ENCODE data around the gene RAB20. TPM values are rescaled to one million over a fixed set of nuclear protein-coding genes. Genes with fewer than 3 reads are reported as not detected.

The RAB20 gene
- total and polyA plus RNA-seq, 7 donors, result 1.2 to 20.5 (median 2.9) TPM

DNA sequence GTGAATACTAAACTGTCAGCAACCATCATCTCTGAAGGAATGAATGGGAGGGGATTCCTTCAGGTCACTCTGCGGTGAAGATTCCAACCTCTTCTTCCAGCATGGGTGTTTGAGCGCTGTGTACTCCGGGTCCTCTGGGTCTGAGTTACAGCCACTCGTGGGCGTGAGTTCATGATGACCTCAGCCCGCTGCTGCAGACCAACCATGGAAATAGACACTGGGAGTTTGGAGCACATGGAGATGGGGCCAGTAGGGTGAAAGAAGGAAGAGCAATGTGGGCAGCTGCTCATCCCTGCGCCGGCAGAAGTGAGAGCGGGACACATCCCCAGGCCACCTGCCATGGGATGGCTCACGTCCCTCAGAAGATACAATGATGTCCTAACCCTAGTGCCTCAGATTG lies 16.8 kb upstream of the RAB20 start:
- TF ChIP-seq, protein P1, sequence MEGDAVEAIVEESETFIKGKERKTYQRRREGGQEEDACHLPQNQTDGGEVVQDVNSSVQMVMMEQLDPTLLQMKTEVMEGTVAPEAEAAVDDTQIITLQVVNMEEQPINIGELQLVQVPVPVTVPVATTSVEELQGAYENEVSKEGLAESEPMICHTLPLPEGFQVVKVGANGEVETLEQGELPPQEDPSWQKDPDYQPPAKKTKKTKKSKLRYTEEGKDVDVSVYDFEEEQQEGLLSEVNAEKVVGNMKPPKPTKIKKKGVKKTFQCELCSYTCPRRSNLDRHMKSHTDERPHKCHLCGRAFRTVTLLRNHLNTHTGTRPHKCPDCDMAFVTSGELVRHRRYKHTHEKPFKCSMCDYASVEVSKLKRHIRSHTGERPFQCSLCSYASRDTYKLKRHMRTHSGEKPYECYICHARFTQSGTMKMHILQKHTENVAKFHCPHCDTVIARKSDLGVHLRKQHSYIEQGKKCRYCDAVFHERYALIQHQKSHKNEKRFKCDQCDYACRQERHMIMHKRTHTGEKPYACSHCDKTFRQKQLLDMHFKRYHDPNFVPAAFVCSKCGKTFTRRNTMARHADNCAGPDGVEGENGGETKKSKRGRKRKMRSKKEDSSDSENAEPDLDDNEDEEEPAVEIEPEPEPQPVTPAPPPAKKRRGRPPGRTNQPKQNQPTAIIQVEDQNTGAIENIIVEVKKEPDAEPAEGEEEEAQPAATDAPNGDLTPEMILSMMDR (IDR thresholded peaks at IDR 0.05), result no peak
- H3K27me3 ChIP-seq (ENCODE audit: insufficient read depth in 3 of 3, low read length in 2 of 3), result peaks cover 0 to 32% (median 6%) of the 10 kb centered on the region in 3 donors
- ATAC-seq (no peak), DNase-seq (no peak)
- intact Hi-C loops (cut with DNase I), result no loop called here
- no peak overlapping the region for H3K4me3 ChIP-seq
- 52 to 62% (median 59%) methylated on average over 10 of the region's 10 CpGs for WGBS, 3 donors
- no peaks in the 10 kb centered on the region for H3K4me1 ChIP-seq
- no peaks in the 10 kb centered on the region for H3K9me3 ChIP-seq
- no peaks in the 10 kb centered on the region for H3K36me3 ChIP-seq (ENCODE audit: insufficient read depth in 1 of 2, low read depth in 1 of 2)
- H3K27ac ChIP-seq, result no peak overlapping the region

DNA sequence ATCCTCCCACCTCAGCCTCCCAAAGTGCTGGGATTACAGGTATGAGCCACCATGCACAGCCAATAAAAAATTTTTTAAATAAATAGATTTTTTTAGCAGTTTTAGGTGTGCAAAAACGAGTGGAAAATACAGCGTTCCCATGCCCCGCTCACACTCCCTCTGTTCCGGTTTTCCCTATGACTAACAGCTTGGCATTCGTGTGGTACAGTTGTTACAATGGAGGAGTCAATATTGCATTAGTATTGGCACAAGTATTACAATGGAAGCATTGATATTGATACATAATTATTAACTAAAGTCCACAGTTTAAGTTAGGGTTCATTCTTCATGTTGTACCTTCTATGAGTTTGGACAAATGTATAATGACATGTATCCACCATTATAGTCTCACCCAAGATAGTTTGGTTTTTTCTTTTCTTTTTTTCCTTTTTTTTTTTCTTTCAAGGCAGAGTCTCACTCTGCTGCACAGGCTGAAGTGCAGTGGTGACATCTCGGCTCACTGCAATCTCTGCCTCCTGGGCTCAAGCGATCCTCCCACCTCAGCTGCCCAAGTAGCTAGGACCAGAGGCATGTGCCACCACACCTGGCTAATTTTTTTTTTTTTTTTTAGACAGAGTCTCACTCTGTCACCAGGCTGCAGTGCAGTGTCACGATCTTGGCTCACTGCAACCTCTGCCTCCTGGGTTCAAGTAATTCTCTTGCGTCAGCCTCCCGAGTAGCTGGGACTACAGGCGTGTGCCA lies 15.4 kb upstream of the RAB20 start:
- DNase-seq, result no peak
- no peak for ATAC-seq
- intact Hi-C loops (cut with DNase I), result no loop called here
- 80 to 89% (median 88%) methylated on average over 11 of the region's 11 CpGs for WGBS, 3 donors
- TF ChIP-seq, protein P1 (IDR thresholded peaks at IDR 0.05), result no peak
- Histone ChIP-seq H3K4me3 (no peak overlapping the region), H3K27me3 (ENCODE audit: insufficient read depth in 3 of 3, low read length in 2 of 3) (peaks cover 0 to 37% (median 6%) of the 10 kb centered on the region in 3 donors), H3K9me3 (no peaks in the 10 kb centered on the region), H3K27ac (no peak overlapping the region), H3K4me1 (no peaks in the 10 kb centered on the region), H3K36me3 (ENCODE audit: insufficient read depth in 1 of 2, low read depth in 1 of 2) (no peaks in the 10 kb centered on the region)

DNA sequence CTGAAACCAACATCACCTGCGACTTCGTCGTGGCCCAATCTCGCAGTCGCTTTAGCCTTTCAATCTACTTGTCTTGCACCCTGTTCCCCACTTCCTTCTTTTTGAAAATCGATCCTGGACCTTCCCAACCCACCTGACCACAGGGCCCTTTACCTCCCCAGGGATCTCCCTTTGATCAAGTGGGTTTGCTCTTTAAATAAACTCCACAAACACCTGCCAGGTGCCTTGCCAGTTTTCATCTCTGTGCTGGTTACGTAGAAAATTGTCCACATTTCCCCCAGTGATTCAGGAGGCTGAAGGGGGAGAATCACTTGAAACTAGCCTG lies 14.5 kb upstream of the RAB20 start:
- TF ChIP-seq, protein P1 (IDR thresholded peaks at IDR 0.05), result no peak
- intact Hi-C loops (cut with DNase I), result no loop called here
- no peaks in the 10 kb centered on the region for H3K36me3 ChIP-seq (ENCODE audit: insufficient read depth in 1 of 2, low read depth in 1 of 2)
- H3K4me1 ChIP-seq, result no peaks in the 10 kb centered on the region
- no peak overlapping the region for H3K27ac ChIP-seq
- H3K27me3 ChIP-seq (ENCODE audit: insufficient read depth in 3 of 3, low read length in 2 of 3), result peaks cover 0 to 44% (median 7%) of the 10 kb centered on the region in 3 donors
- DNase-seq, result no peak
- ATAC-seq, result no peak
- 75 to 82% (median 79%) methylated on average over 7 of the region's 7 CpGs for WGBS, 3 donors
- H3K9me3 ChIP-seq, result no peaks in the 10 kb centered on the region
- no peak overlapping the region for H3K4me3 ChIP-seq

DNA sequence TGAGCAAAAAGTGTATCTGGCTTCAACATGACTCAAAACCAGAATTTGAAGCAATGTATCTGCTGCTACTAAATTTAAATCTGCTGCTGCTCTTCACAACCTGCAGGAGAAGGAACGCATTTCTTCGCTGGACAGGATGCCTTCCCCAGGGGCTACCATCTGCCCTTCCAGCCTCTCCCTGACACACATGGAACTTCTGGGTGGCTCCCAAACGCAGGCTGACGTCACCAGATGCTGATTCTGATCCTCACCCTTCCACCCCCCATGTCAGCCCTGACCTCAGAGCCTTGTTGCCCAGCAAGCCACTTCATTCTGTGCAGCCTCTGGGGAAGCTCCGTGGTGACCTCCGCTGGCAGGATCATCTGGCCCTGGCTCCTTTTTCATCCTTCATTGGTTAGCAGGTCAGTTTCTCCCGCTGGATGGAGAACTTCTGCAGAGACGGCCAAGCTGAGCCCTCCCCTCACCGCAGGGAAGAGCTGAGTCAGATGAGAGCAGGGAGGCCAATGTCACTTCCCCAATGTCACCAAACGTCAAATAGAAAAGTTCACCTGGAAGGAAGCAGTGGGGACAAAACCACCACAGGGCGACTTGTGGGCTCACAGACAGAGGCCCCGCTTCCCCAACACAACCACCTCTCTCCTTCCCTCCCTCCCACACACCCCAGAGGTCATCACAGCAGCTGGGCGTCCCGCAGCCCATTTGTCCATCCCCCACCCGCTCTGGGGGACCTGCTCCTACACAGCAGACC lies 14.0 kb upstream of the RAB20 start:
- DNase-seq, result peak; percentile 51 to 63
- Histone ChIP-seq H3K4me3 (no peak overlapping the region), H3K9me3 (no peaks in the 10 kb centered on the region), H3K27ac (no peak overlapping the region), H3K27me3 (ENCODE audit: insufficient read depth in 3 of 3, low read length in 2 of 3) (peaks cover 0 to 47% (median 7%) of the 10 kb centered on the region in 3 donors), H3K36me3 (ENCODE audit: insufficient read depth in 1 of 2, low read depth in 1 of 2) (no peaks in the 10 kb centered on the region), H3K4me1 (no peaks in the 10 kb centered on the region)
- intact Hi-C loops (cut with DNase I), result no loop called here
- TF ChIP-seq, protein P1 (IDR thresholded peaks at IDR 0.05), result no peak
- peak; percentile 35 to 59 (median 48) for ATAC-seq
- WGBS, 3 donors, result 31 to 37% (median 33%) methylated on average over 14 to 15 of the region's 15 CpGs
